22Rv1 (cell line): Measurements from ENCODE around the gene PARD3B.

Source experiments
- ZFX ChIP-seq: fragments of 450-650 bp; IDR thresholded peaks from 2 replicates; pipeline ENCODE4 v1.6.1; 2017; ENCODE audit warnings: antibody characterized with exemption, borderline replicate concordance
- TF ChIP-seq, protein P1 (sequence below): fragments of 450-650 bp; IDR thresholded peaks from 2 replicates; pipeline ENCODE4 v1.5.1; 2017; ENCODE audit warnings: mild to moderate bottlenecking

DNA sequence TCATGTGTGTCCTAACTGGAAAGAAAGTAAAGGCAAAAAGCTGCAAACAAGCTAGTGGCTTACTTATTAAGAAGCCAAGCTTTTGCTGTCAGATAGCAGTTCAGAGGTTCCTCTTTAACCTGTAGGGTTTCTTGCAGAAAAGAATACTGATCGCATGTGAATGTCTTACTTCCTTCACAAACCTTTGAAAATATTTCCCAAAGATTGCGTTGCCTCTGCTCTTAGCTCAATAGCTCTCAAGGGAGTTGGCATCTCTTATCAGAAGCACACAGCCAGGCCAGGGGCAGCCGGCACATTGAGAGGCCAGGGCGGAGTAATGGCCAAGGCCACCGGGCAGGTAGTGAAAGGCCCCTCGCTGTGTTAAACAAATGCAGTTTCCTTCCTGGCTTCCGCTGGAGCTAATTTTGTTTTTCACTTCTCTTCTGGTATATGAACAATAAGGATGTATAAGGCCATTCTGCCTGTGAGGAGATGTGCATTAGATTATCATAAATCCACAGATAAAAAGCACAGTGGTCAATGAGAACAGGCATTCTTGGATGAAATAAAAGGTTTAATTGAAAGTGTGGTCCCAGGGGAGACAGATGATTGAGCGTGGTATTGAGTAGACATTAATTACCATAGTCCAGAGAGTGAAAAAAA, 594.7 kb downstream of the PARD3B start:
- TF ChIP-seq, protein P1, sequence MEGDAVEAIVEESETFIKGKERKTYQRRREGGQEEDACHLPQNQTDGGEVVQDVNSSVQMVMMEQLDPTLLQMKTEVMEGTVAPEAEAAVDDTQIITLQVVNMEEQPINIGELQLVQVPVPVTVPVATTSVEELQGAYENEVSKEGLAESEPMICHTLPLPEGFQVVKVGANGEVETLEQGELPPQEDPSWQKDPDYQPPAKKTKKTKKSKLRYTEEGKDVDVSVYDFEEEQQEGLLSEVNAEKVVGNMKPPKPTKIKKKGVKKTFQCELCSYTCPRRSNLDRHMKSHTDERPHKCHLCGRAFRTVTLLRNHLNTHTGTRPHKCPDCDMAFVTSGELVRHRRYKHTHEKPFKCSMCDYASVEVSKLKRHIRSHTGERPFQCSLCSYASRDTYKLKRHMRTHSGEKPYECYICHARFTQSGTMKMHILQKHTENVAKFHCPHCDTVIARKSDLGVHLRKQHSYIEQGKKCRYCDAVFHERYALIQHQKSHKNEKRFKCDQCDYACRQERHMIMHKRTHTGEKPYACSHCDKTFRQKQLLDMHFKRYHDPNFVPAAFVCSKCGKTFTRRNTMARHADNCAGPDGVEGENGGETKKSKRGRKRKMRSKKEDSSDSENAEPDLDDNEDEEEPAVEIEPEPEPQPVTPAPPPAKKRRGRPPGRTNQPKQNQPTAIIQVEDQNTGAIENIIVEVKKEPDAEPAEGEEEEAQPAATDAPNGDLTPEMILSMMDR = no peak
- no peak for TF ChIP-seq ZFX
